GM12878 (cell line): Measurements from ENCODE around the gene TTF2. TPM values are rescaled to one million over a fixed set of nuclear protein-coding genes. Genes with fewer than 3 reads are reported as not detected.

Experiments used
- ATAC-seq: fragments of 200-7000 bp; cut with Tn5 transposase; 3 replicates; pipeline ENCODE4 v1.9.1; 2020; ENCODE audit warnings: mild to moderate bottlenecking, moderate library complexity
- BruUV-seq: library from RNA; stranded (reverse); fragments of 400-500 nt; replicated peaks from 2 replicates; lab custom pipeline; 2021; lab: Mats Ljungman, UMichigan
- CTCF ChIA-PET: fragments of 300-600 bp; sonication (Branson Sonifier 250); formaldehyde crosslinking; extraction: SDS; loops from one replicate; lab custom pipeline; 2021; ENCODE audit warnings: inconsistent platforms; lab: Yijun Ruan, JAX
- POLR2A ChIA-PET: fragments of 350-600 bp; formaldehyde crosslinking; extraction: SDS; loops from one replicate; lab custom pipeline; 2021; ENCODE audit warnings: inconsistent platforms; lab: Charles Lee
- RAD21 ChIA-PET: fragments of 300-600 bp; sonication (Branson Sonifier 250); formaldehyde crosslinking; loops from one replicate; lab custom pipeline; 2023; ENCODE audit warnings: antibody characterized with exemption; ENCODE audit not compliant: unreplicated experiment; lab: Charles Lee
- SMC1A ChIA-PET: fragments of 300-600 bp; sonication (Branson Sonifier 250); formaldehyde crosslinking; loops from one replicate; lab custom pipeline; 2023; ENCODE audit not compliant: unreplicated experiment, uncharacterized antibody; lab: Charles Lee
- DNase-seq: peaks from one replicate; pipeline ENCODE4 v3.0.0-alpha.2; 2011; ENCODE audit warnings: low read depth, low spot score
- FAIRE-seq: peaks from 3 replicates; lab custom pipeline; 2011; peaks lifted over from hg19 to GRCh38; lab: Jason Lieb, UNC
- H2AFZ ChIP-seq: 2 replicates; pipeline ENCODE4 v1.6.0; 2011; ENCODE audit warnings: low read depth, low read length, control low read depth; ENCODE audit not compliant: control insufficient read depth
- H3K27ac ChIP-seq: 2 replicates; pipeline ENCODE4 v1.5.1; 2011; ENCODE audit warnings: control low read depth; ENCODE audit not compliant: control insufficient read depth, insufficient read depth
- H3K27me3 ChIP-seq, 2 experiments: replicated peaks in 1 of 2; 2 replicates each; pipeline versions ENCODE4 v1.6.0 to v1.6.1; 2011; ENCODE audit warnings: low read length in 1 of 2; ENCODE audit not compliant: control insufficient read depth in 2 of 2, insufficient read depth in 2 of 2
- H3K36me3 ChIP-seq, 2 experiments: 2 replicates each; pipeline ENCODE4 v1.5.1; 2011; ENCODE audit warnings: low read length in 1 of 2; ENCODE audit not compliant: control insufficient read depth in 2 of 2, insufficient read depth in 2 of 2
- H3K4me1 ChIP-seq: 2 replicates; pipeline ENCODE4 v1.6.1; 2011; ENCODE audit warnings: mild to moderate bottlenecking, low read length, moderate library complexity, mixed read lengths; ENCODE audit not compliant: control insufficient read depth, insufficient read depth
- H3K4me2 ChIP-seq: 2 replicates; pipeline ENCODE4 v1.6.0; 2011; ENCODE audit warnings: control low read depth; ENCODE audit not compliant: control insufficient read depth, insufficient read depth
- H3K4me3 ChIP-seq: fragments of 200-600 bp; sonication (generic); 2 replicates; pipeline ENCODE4 v1.5.1; 2016
- H3K79me2 ChIP-seq: 2 replicates; pipeline ENCODE4 v1.6.0; 2011; ENCODE audit warnings: low read length; ENCODE audit not compliant: control insufficient read depth, insufficient read depth
- H3K9ac ChIP-seq: 2 replicates; pipeline ENCODE4 v1.8.0; 2011; ENCODE audit warnings: low read length, control low read depth, mixed read lengths; ENCODE audit not compliant: control insufficient read depth, insufficient read depth
- H3K9me3 ChIP-seq: replicated peaks from 3 replicates; pipeline ENCODE4 v1.5.1; 2011; ENCODE audit warnings: mild to moderate bottlenecking, low read length; ENCODE audit not compliant: control insufficient read depth, insufficient read depth
- H4K20me1 ChIP-seq: 2 replicates; pipeline ENCODE4 v1.6.0; 2011; ENCODE audit not compliant: control insufficient read depth, insufficient read depth
- CBX3 ChIP-seq: fragments of 200-600 bp; sonication (generic); IDR thresholded peaks from 2 replicates; pipeline ENCODE4 v1.6.1; 2016; ENCODE audit warnings: low read depth, borderline replicate concordance
- CBX5 ChIP-seq: sonication (generic); IDR thresholded peaks from 2 replicates; pipeline ENCODE4 v1.6.1; 2016; ENCODE audit warnings: low read depth, moderate library complexity, mild to moderate bottlenecking, inconsistent platforms
- CHD1 ChIP-seq: IDR thresholded peaks from 2 replicates; pipeline ENCODE4 v1.6.1; 2012; ENCODE audit warnings: low read depth, low read length, improper control_type of control experiment
- EGR1 ChIP-seq, 2 experiments: IDR thresholded peaks; 1 replicate in 1 of 2; 2 replicates in 1 of 2; pipeline ENCODE4 v1.6.1; 2011 to 2012; ENCODE audit warnings: low read depth in 2 of 2, low read length in 2 of 2, borderline replicate concordance in 1 of 2, mild to moderate bottlenecking in 1 of 2, moderate library complexity in 1 of 2
- ETV6 ChIP-seq, 2 experiments: fragments of 450-650 bp in 1 of 2; IDR thresholded peaks in 1 of 2; conservative IDR thresholded peaks in 1 of 2; 2 replicates each; pipeline ENCODE4 v1.6.1; 2014; ENCODE audit warnings: antibody characterized with exemption in 1 of 2, borderline replicate concordance in 1 of 2, low read depth in 1 of 2, mild to moderate bottlenecking in 1 of 2, moderate library complexity in 1 of 2
- HCFC1 ChIP-seq: fragments of 150-350 bp; IDR thresholded peaks from 2 replicates; pipeline ENCODE4 v1.6.1; 2014; ENCODE audit warnings: low read length
- HDAC6 ChIP-seq: fragments of 200-600 bp; sonication (generic); IDR thresholded peaks from one replicate; pipeline ENCODE4 v1.8.0; 2017; ENCODE audit warnings: antibody characterized with exemption; ENCODE audit not compliant: unreplicated experiment
- IKZF2 ChIP-seq, 2 experiments: fragments of 450-650 bp; IDR thresholded peaks; 2 replicates each; pipeline ENCODE4 v1.6.1; 2017; ENCODE audit warnings: mild to moderate bottlenecking in 2 of 2, moderate library complexity in 2 of 2
- MTA2 ChIP-seq: fragments of 450-650 bp; IDR thresholded peaks from 2 replicates; pipeline ENCODE4 v1.6.1; 2016; ENCODE audit warnings: low read depth, mild to moderate bottlenecking, moderate library complexity
- NBN ChIP-seq: fragments of 450-650 bp; IDR thresholded peaks from 2 replicates; pipeline ENCODE4 v1.6.1; 2016
- NFXL1 ChIP-seq: fragments of 450-650 bp; IDR thresholded peaks from 2 replicates; pipeline ENCODE4 v1.6.1; 2017; ENCODE audit warnings: antibody characterized with exemption, mild to moderate bottlenecking, borderline replicate concordance
- PAX5 ChIP-seq: IDR thresholded peaks from 2 replicates; pipeline ENCODE4 v1.6.1; 2011; ENCODE audit warnings: low read depth, low read length, borderline replicate concordance
- POLR2A ChIP-seq: IDR thresholded peaks from 2 replicates; pipeline ENCODE4 v1.6.1; 2011; ENCODE audit warnings: low read depth, mild to moderate bottlenecking, low read length
- REST ChIP-seq: IDR thresholded peaks from 2 replicates; pipeline ENCODE4 v1.6.1; 2012; ENCODE audit warnings: mild to moderate bottlenecking, low read depth, low read length
- RUNX3 ChIP-seq: IDR thresholded peaks from 2 replicates; pipeline ENCODE4 v1.6.1; 2012; ENCODE audit warnings: low read length, inconsistent platforms
- SIX5 ChIP-seq: IDR thresholded peaks from 2 replicates; pipeline ENCODE4 v1.6.1; 2011; ENCODE audit warnings: mild to moderate bottlenecking, low read depth, low read length, moderate library complexity; ENCODE audit not compliant: severe bottlenecking
- SMAD1 ChIP-seq: fragments of 450-650 bp; IDR thresholded peaks from 2 replicates; pipeline ENCODE4 v1.6.1; 2018; ENCODE audit warnings: mild to moderate bottlenecking, low read depth; ENCODE audit not compliant: partially characterized antibody
- SREBF1 ChIP-seq: IDR thresholded peaks from 2 replicates; pipeline ENCODE4 v1.6.1; 2012; ENCODE audit warnings: mild to moderate bottlenecking, low read length
- STAT1 ChIP-seq: fragments of 450-650 bp; conservative IDR thresholded peaks from 2 replicates; pipeline ENCODE4 v1.6.1; 2014; ENCODE audit warnings: antibody characterized with exemption, mild to moderate bottlenecking
- TARDBP ChIP-seq: IDR thresholded peaks from 2 replicates; pipeline ENCODE4 v1.6.1; 2016; ENCODE audit warnings: borderline replicate concordance
- TCF3 ChIP-seq: IDR thresholded peaks from 2 replicates; pipeline ENCODE4 v1.6.1; 2012; ENCODE audit warnings: low read depth, mild to moderate bottlenecking, low read length, borderline replicate concordance; ENCODE audit not compliant: insufficient read depth
- WRNIP1 ChIP-seq: IDR thresholded peaks from 2 replicates; pipeline ENCODE4 v1.6.1; 2011; ENCODE audit warnings: low read depth, low read length, improper control_type of control experiment, borderline replicate concordance
- whole genome bisulfite sequencing: methylation state at CpG from one replicate; pipeline ENCODE4 v1.1.6; 2016; ENCODE audit warnings: low lambda C conversion rate; ENCODE audit not compliant: insufficient replicate concordance, insufficient coverage; ENCODE audit errors: missing lambda C conversion rate; 5-methylcytosine and 5-hydroxymethylcytosine counted together
- in situ Hi-C: fragments of 300-500 bp; cut with MboI; formaldehyde crosslinking; loops from 9 replicates; pipeline ENCODE4 v1.14.3; 2018; ENCODE audit warnings: mixed read lengths
- intact Hi-C: fragments of 100-400 bp; cut with micrococcal nuclease; formaldehyde crosslinking; loops from one replicate; pipeline ENCODE4 v1.14.2; 2022; ENCODE audit not compliant: unreplicated experiment
- polyA plus RNA-seq, 11 experiments: library from polyadenylated mRNA; depleted of rRNA in 4 of 11; unstranded in 6 of 11; stranded (reverse) in 5 of 11; fragments of >200 nt; fragmentation: Nextera tagmentation in 4 of 11; fragmentation: Illumina TruSeq in 1 of 11; extraction: Ambion mirVana in 4 of 11; extraction: Trizol in 1 of 11; gene quantifications; 1 replicate in 1 of 11; 2 replicates in 10 of 11; pipeline versions ENCODE4 v1.2.1 to v1.2.3, GENCODE V29; 2011 to 2016; ENCODE audit warnings: inconsistent platforms in 2 of 11, missing spikeins in 2 of 11, low read depth in 1 of 11
- total RNA-seq, 4 experiments: library from RNA; depleted of rRNA in 3 of 4; stranded (reverse); fragments of >200 nt in 3 of 4; fragmentation: Illumina TruSeq in 1 of 4; extraction: Trizol in 1 of 4; gene quantifications; 2 replicates each; pipeline versions ENCODE4 v1.2.1 to v1.2.3, GENCODE V29; 2013 to 2021

The TTF2 gene
- total and polyA plus RNA-seq, 10 of the 15 experiments (the other 5 are each of a cell fraction or from before 2014, with no cell fraction given) = 17.7 to 134 (median 78.2) TPM

GRCh38 chr1:117059334-117059677 is 820 bp upstream of the TTF2 start:
- ChIA-PET RAD21 (interaction anchor here (1.0 to 6.4 kb wide), 17 partner anchors 8 to 684 kb away, joined by 3 to 81 read pairs (median 7); partner anchors contain the start of gene CD101), CTCF (interaction anchor here (0.8 to 10.0 kb wide), 13 partner anchors 8 to 573 kb away, joined by 3 to 134 read pairs (median 5); partner anchors contain the start of gene CD101), POLR2A (interaction anchor here (0.8 to 3.8 kb wide), 13 partner anchors 12 to 503 kb away, joined by 3 to 24 read pairs (median 7); no protein-coding TSS in a partner anchor), SMC1A (interaction anchor here (0.8 to 10.2 kb wide), 16 partner anchors 9 to 683 kb away, joined by 3 to 91 read pairs (median 5); no protein-coding TSS in a partner anchor)
- Histone ChIP-seq H3K9ac (peak overlapping the region; percentile 89), H3K4me3 (peak overlapping the region; percentile 70), H3K4me2 (peak overlapping the region; percentile 28), H3K36me3 (no peaks in the 10 kb centered on the region; a peak in 1 of 4 replicates), H2AFZ (peak overlapping the region; percentile 90), H4K20me1 (no peaks in the 10 kb centered on the region), H3K27me3 (no peaks in the 10 kb centered on the region), H3K4me1 (peaks cover 4% of the 10 kb centered on the region), H3K27ac (peak overlapping the region; percentile 90), H3K79me2 (peaks cover 63% of the 10 kb centered on the region), H3K9me3 (no peaks in the 10 kb centered on the region)
- intact Hi-C loops (no loop called here), in situ Hi-C loops (loop anchor here (5.0 kb wide), 1 partner anchor 482 kb away; no protein-coding TSS in a partner anchor)
- FAIRE-seq (no peak), ATAC-seq (peak; percentile 60), DNase-seq (peak; percentile 52)
- TSS peak; percentile 83 for BruUV-seq
- 1% methylated on average over 18 of the region's 18 CpGs for WGBS
- TF ChIP-seq RUNX3 = peak; percentile 77
- 0 out of 2 replicates have a peak, but pooled peaks have one; percentile 58 for TF ChIP-seq TCF3
- TF ChIP-seq HDAC6 = no peak
- no peak for TF ChIP-seq NBN
- TF ChIP-seq IKZF2 (IDR thresholded peaks at IDR 0.05) = 0 out of 4 replicates have a peak, but pooled peaks of 1 of the 2 experiments have one; percentile 14
- no peak for TF ChIP-seq TARDBP
- TF ChIP-seq PAX5 = no peak
- TF ChIP-seq HCFC1 = no peak
- no peak for TF ChIP-seq NFXL1
- TF ChIP-seq WRNIP1 = no peak
- TF ChIP-seq REST = no peak
- no peak for TF ChIP-seq SREBF1
- no peak for TF ChIP-seq STAT1
- peak in 1 of 2 experiments; percentile 53; a peak in 1 of 3 replicates for TF ChIP-seq EGR1 (IDR thresholded peaks at IDR 0.05; ENCODE audit: borderline replicate concordance in 1 of 2, low read depth in 2 of 2, low read length in 2 of 2)
- TF ChIP-seq ETV6 (conservative IDR thresholded peaks at IDR 0.05 in 1 of 2, IDR thresholded peaks at IDR 0.05 in 1 of 2; ENCODE audit: borderline replicate concordance in 1 of 2, low read depth in 1 of 2) = no peak
- peak; percentile 53; the same call in 1 of the 2 replicates for TF ChIP-seq MTA2
- no peak for TF ChIP-seq CBX5
- TF ChIP-seq POLR2A = peak; percentile 54; the same call in 1 of the 2 replicates
- peak; percentile 37 for TF ChIP-seq SMAD1
- no peak for TF ChIP-seq CBX3
- no peak for TF ChIP-seq SIX5
- TF ChIP-seq CHD1 = no peak
